ENCODE results near the gene ACE2. TPM values are rescaled to one million over a fixed set of nuclear protein-coding genes. Genes with fewer than 3 reads are reported as not detected.

The ACE2 gene
- total RNA-seq, 4 donors from 2014 or later: 10.5 to 50.4 (median 32.1) TPM

DNA sequence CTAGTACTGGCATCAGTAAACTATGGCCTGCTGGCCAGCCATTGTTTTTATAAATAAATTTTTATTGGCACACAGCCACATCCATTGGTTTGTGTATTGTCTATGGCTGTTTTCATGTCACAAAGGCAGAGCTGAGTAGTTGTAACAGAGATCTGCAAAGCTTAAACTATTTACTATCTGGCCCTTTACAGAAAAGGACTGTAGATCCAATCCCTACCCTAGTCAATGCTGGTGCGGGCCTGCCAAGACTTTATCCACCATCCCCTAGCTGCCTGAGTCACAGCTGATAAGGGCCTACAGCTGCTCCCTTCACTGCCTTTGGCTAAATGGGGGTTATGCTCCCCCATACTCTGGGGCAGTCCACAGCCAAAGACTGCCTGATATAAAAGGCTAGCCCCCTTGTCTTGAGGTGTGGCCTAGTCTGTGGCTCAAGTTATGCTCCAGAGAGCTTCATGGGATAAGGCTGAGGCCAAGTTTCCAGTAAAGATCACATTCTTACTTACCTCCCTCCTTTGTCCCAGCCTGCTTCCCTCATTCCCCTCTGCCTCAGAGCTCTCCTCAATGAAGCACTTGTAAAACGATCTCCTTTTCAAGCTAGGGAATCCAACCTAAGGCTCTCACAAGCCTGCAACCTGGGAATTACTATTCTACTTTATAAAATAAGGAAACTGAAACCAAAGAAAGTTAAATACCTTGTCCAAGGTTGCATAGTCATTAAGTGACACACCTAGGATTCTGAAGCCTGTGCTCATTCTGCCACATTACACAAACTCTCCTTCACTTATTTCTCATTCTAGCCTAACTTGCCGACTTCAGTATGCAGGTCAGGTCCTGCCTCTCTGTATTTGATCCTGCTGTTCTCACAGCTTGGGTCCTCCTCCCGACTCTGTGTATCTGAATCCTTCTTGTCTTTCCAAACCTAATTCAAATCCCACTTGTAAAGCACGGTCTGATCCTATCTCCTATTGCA, 20.7 kb downstream of the ACE2 start:
- in situ Hi-C loops (cut with MboI; ENCODE audit: low pct_ligation_motif_present in 1 of 4, low pct_unique_long_range_greater_than_20kb in 1 of 4, low sequenced_read_pairs in 3 of 4): no loop called here
- intact Hi-C loops (cut with DNase I; ENCODE audit: low total_unique reads): no loop called here
- Histone ChIP-seq H3K4me1 (peaks cover 0 to 3% (median 0%) of the 10 kb centered on the region in 4 donors), H3K27me3 (no peaks in the 10 kb centered on the region), H3K9me3 (no peaks in the 10 kb centered on the region), H3K36me3 (no peaks in the 10 kb centered on the region), H3K27ac (peak overlapping the region; percentile 28 to 56 (median 49)), H3K4me3 (no peak overlapping the region)
- DNase-seq: no peak
- WGBS, 2 donors (ENCODE audit: low coverage in 1 of 2): 46 to 59% methylated on average over 3 to 5 of the region's 5 CpGs
- TF ChIP-seq CTCF (IDR thresholded peaks at IDR 0.05): no peak
- TF ChIP-seq EP300 (IDR thresholded peaks at IDR 0.05; ENCODE audit: low read depth): no peak
- TF ChIP-seq POLR2A (IDR thresholded peaks at IDR 0.05): no peak
- no peak for TF ChIP-seq POLR2AphosphoS5 (IDR thresholded peaks at IDR 0.05)

DNA sequence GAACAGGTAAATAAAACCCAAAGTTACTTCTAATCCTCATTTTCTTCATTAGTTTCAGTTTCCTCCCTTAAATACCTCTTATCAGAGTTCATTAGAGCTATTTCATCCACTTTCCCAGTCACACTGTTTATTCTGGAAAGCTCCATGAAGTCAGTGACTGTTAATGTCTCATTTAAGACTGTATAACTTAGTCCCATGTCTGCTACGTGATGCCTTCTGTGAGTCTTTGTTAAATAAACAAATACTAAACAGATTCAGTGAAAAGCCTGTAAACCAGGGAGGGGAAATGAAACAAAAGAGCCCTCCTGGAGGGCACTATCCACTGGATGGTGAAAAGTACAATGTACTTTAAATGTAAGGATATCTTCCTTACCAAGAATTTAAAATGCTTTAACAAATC, 24.7 kb downstream of the ACE2 start:
- H3K4me1 ChIP-seq: peaks cover 0 to 3% (median 0%) of the 10 kb centered on the region in 4 donors
- H3K27ac ChIP-seq: no peak overlapping the region
- H3K9me3 ChIP-seq: no peaks in the 10 kb centered on the region
- in situ Hi-C loops (cut with MboI; ENCODE audit: low pct_ligation_motif_present in 1 of 4, low pct_unique_long_range_greater_than_20kb in 1 of 4, low sequenced_read_pairs in 3 of 4) (no loop called here), intact Hi-C loops (cut with DNase I; ENCODE audit: low total_unique reads) (no loop called here)
- DNase-seq: no peak
- H3K36me3 ChIP-seq: no peaks in the 10 kb centered on the region
- no peak overlapping the region for H3K4me3 ChIP-seq
- TF ChIP-seq CTCF (IDR thresholded peaks at IDR 0.05): no peak
- TF ChIP-seq POLR2AphosphoS5 (IDR thresholded peaks at IDR 0.05): no peak
- TF ChIP-seq EP300 (IDR thresholded peaks at IDR 0.05; ENCODE audit: low read depth): no peak
- no peak for TF ChIP-seq POLR2A (IDR thresholded peaks at IDR 0.05)
- 7 to 40% methylated on average over 1 of the region's 1 CpG for WGBS, 2 donors (ENCODE audit: low coverage in 1 of 2)
- no peaks in the 10 kb centered on the region for H3K27me3 ChIP-seq

DNA sequence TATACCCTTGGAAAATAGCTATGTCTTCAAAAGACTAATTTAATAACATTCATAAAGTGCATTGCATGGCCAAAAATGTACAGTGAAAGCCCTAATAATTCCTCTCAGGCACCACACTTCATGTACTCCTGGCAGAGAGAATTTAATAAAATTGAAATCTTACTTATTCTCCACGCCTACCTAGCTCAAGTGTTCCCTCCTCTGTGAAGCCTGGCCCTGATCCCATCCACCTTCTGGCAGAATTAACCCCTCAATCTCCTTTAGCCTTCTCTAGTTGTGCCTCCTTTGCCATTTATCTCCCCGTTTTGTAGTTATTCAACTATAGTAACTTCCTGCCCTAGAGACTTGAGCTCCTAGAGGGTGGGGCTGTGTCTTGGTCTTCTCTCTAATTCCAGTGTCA, 26.7 kb downstream of the ACE2 start:
- Histone ChIP-seq H3K27ac (no peak overlapping the region), H3K27me3 (no peaks in the 10 kb centered on the region), H3K4me3 (no peak overlapping the region), H3K36me3 (no peaks in the 10 kb centered on the region), H3K9me3 (no peaks in the 10 kb centered on the region), H3K4me1 (no peaks in the 10 kb centered on the region)
- intact Hi-C loops (cut with DNase I; ENCODE audit: low total_unique reads) (no loop called here), in situ Hi-C loops (cut with MboI; ENCODE audit: low pct_ligation_motif_present in 1 of 4, low pct_unique_long_range_greater_than_20kb in 1 of 4, low sequenced_read_pairs in 3 of 4) (loop anchor here in 1 of 4 donors (25.0 kb wide), 1 partner anchor 88 kb away; the partner anchor contains the start of gene CLTRN)
- DNase-seq: no peak
- 41% methylated on average over 2 of the region's 2 CpGs; no CpG with 5 or more reads in 1 of the 2 donors for WGBS, 2 donors (ENCODE audit: low coverage in 1 of 2)
- TF ChIP-seq POLR2A (IDR thresholded peaks at IDR 0.05): no peak
- TF ChIP-seq EP300 (IDR thresholded peaks at IDR 0.05; ENCODE audit: low read depth): no peak
- no peak for TF ChIP-seq POLR2AphosphoS5 (IDR thresholded peaks at IDR 0.05)
- no peak for TF ChIP-seq CTCF (IDR thresholded peaks at IDR 0.05)

- Histone ChIP-seq H3K27ac (no peak overlapping the region), H3K36me3 (no peaks in the 10 kb centered on the region), H3K27me3 (no peaks in the 10 kb centered on the region), H3K9me3 (no peaks in the 10 kb centered on the region), H3K4me3 (no peak overlapping the region), H3K4me1 (no peaks in the 10 kb centered on the region)
- DNase-seq: no peak
- intact Hi-C loops (cut with DNase I; ENCODE audit: low total_unique reads): no loop called here
- no peak for TF ChIP-seq CTCF (IDR thresholded peaks at IDR 0.05)
- TF ChIP-seq POLR2AphosphoS5 (IDR thresholded peaks at IDR 0.05): no peak
- no peak for TF ChIP-seq EP300 (IDR thresholded peaks at IDR 0.05; ENCODE audit: low read depth)
- TF ChIP-seq POLR2A (IDR thresholded peaks at IDR 0.05): no peak
- in situ Hi-C loops (cut with MboI; ENCODE audit: low pct_ligation_motif_present in 1 of 4, low pct_unique_long_range_greater_than_20kb in 1 of 4, low sequenced_read_pairs in 3 of 4): loop anchor here in 1 of 4 donors (25.0 kb wide), 1 partner anchor 92 kb away; the partner anchor contains the start of gene CLTRN
- 45% methylated on average over 1 of the region's 1 CpG; no CpG with 5 or more reads in 1 of the 2 donors for WGBS, 2 donors (ENCODE audit: low coverage in 1 of 2)
Measured at GRCh38 chrX:15570145-15570544, 30.6 kb downstream of the ACE2 start.
